Ishikawa (cell line): ENCODE data around the gene MEF2C.
A peak's percentile ranks its signal among the peaks of the same experiment; 100 is the strongest.

ENCODE experiments used
- CREB1 ChIP-seq: IDR thresholded peaks from 2 replicates; pipeline ENCODE4 v1.6.1; 2012; ENCODE audit warnings: low read depth
- EP300 ChIP-seq: IDR thresholded peaks from 2 replicates; pipeline ENCODE4 v1.6.1; 2012; ENCODE audit warnings: borderline replicate concordance
- FOXM1 ChIP-seq: IDR thresholded peaks from 2 replicates; pipeline ENCODE4 v1.6.1; 2012; ENCODE audit warnings: low read depth, borderline replicate concordance
- MAX ChIP-seq: IDR thresholded peaks from 2 replicates; pipeline ENCODE4 v1.6.1; 2012
- NFIC ChIP-seq: IDR thresholded peaks from 2 replicates; pipeline ENCODE4 v1.6.1; 2012
- RAD21 ChIP-seq: IDR thresholded peaks from 2 replicates; pipeline ENCODE4 v1.6.1; 2012; ENCODE audit warnings: low read depth
- REST ChIP-seq: IDR thresholded peaks from 2 replicates; pipeline ENCODE4 v1.6.1; 2012; ENCODE audit warnings: low read depth, mild to moderate bottlenecking
- TCF12 ChIP-seq: IDR thresholded peaks from 2 replicates; pipeline ENCODE4 v1.6.1; 2012; ENCODE audit warnings: low read depth
- TEAD4 ChIP-seq: IDR thresholded peaks from 2 replicates; pipeline ENCODE4 v1.6.1; 2012
- USF1 ChIP-seq: IDR thresholded peaks from 2 replicates; pipeline ENCODE4 v1.6.1; 2012

GRCh38 chr5:88690409-88691229, 192.4 kb downstream of the MEF2C start:
- TF ChIP-seq REST: no peak
- no peak for TF ChIP-seq EP300
- TF ChIP-seq USF1: no peak
- TF ChIP-seq MAX: 0 out of 2 replicates have a peak, but pooled peaks have one; percentile 26
- no peak for TF ChIP-seq NFIC
- TF ChIP-seq TEAD4: peak; percentile 19; the same call in 1 of the 2 replicates
- TF ChIP-seq RAD21: peak; percentile 96
- no peak for TF ChIP-seq FOXM1
- no peak for TF ChIP-seq TCF12
- no peak for TF ChIP-seq CREB1
